GM20000 (cell line): Measurements from ENCODE around the gene SLC37A1.

Source experiments
- DNase-seq: peaks from one replicate; pipeline ENCODE4 v3.0.0; 2012; ENCODE audit warnings: low spot score
- CTCF ChIP-seq: IDR thresholded peaks from 2 replicates; pipeline ENCODE4 v1.5.1; 2012; ENCODE audit warnings: mild to moderate bottlenecking, control low read depth; ENCODE audit errors: extremely low read depth, missing control alignments

The SLC37A1 gene

GRCh38 chr21:42534421-42535378 lies 21.0 kb downstream of the SLC37A1 start:
- no peak for TF ChIP-seq CTCF
- peak; percentile 71 for DNase-seq

- peak; percentile 75 for DNase-seq
- no peak for TF ChIP-seq CTCF
Observed at GRCh38 chr21:42535602-42536171, 22.0 kb downstream of the SLC37A1 start.

GRCh38 chr21:42536601-42537000 lies 22.9 kb downstream of the SLC37A1 start:
- no peak for DNase-seq
- no peak for TF ChIP-seq CTCF

- peak; percentile 65 for DNase-seq
- TF ChIP-seq CTCF, result peak; percentile 58
Observed at GRCh38 chr21:42537106-42537742, 23.6 kb downstream of the SLC37A1 start.

GRCh38 chr21:42538479-42539275 lies 25.0 kb downstream of the SLC37A1 start:
- no peak for TF ChIP-seq CTCF
- DNase-seq, result no peak

- DNase-seq, result no peak
- no peak for TF ChIP-seq CTCF
Observed at GRCh38 chr21:42539342-42539741, 25.7 kb downstream of the SLC37A1 start.
